ENCODE data around the gene CAMKMT.

The CAMKMT gene

DNA sequence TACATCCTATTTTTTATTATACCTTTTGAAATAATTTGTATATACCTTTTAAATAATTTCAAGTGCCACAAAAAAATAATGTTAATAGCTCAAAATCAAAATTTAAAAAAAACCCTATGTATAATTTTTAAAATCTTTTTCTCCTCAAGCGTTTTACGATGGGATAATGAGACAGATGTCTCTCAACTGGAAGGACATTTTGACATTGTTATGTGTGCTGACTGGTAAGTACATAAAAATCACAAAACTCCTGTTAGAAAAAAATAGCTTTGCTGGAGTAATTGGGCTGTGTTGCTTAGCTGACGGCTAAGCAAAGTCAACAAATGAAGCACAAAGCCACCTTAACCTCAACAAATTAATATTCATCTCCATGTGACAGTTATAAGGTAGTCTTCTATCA lies 381.7 kb downstream of the CAMKMT start:
- no peak for DNase-seq (ENCODE audit: low spot score)

GRCh38 chr2:44744961-44745892 lies 383.5 kb downstream of the CAMKMT start:
- no peak for DNase-seq (ENCODE audit: low spot score)

- no peak for DNase-seq (ENCODE audit: low spot score)
These were observed 384.4 kb downstream of the CAMKMT start for GRCh38 chr2:44745922-44746766.

DNA sequence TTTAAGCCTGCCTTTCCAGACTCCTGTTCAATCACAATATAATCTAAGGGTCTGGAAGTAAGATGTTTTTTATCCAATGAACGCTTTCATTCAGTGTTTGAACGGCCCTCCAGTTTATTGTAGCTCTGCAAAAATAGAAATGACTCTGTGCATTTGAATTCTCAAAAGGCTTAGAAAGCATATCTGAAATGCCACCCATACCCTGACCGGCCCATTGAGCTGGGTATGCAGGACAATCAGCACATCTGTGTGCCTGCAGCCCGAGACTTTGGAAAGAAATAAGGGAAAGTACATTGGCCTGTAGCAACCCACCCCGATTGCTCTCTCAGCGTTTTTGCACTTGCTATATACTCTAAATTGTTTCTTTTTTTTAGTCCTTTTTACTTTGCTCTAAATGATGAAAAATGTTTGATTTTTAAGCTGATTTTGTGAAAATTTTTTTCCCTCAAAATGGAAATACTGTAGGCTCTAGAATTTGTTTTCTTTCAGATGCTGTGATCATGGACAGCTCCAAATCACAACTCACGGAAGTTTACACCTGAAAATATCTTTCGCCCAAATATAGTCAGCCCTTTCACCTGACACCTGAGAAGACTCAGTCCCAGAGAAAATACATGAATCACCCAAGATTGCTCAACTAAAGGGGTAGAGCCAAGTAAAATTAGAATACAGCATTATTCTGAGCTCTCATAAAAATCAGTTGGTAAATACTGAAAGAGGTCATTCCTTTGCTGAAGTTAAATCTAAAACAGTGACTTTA lies 385.3 kb downstream of the CAMKMT start:
- DNase-seq (ENCODE audit: low spot score), result no peak

GRCh38 chr2:44747794-44748193 lies 386.0 kb downstream of the CAMKMT start:
- no peak for DNase-seq (ENCODE audit: low spot score)

DNA sequence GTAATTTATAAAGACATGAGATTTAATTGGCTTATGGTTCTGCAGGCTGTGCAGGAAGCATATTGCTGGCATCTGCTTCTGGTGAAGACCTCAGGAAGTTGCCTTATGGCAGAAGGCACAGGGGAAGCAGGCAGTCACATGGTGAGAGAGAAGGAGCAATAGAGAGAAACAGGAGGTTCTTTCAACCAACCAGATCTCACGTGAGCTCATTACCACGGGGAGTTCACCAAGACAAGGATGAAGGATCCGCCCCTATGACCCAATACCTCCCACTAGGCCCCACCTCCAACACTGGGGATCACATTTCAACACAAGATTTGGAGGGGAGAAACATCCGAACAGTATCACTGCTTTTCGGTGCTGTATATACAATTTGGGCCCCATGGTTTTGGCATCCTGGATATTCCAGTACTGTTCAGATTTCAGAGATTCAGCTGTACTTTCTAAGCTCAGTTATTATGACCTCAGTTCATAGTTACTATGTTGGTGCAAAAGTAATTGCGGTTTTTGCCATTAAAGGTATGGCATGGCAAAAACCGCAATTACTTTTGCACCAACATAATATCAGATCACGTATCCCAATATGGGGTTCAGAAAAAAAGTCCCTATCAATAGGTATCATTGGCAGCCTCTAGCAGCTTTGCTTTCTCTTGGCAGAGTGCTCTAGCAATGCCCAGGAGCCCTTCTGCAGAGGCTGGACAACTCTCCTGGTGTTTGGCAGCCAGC lies 390.2 kb downstream of the CAMKMT start:
- no peak for DNase-seq (ENCODE audit: low spot score)

- DNase-seq (ENCODE audit: low spot score), result no peak
These were observed 391.0 kb downstream of the CAMKMT start for GRCh38 chr2:44752761-44753160.

- no peak for DNase-seq (ENCODE audit: low spot score)
These were observed 392.0 kb downstream of the CAMKMT start for GRCh38 chr2:44753552-44754285.

- DNase-seq (ENCODE audit: low spot score), result no peak
These were observed 396.8 kb downstream of the CAMKMT start for GRCh38 chr2:44758591-44758990.

DNA sequence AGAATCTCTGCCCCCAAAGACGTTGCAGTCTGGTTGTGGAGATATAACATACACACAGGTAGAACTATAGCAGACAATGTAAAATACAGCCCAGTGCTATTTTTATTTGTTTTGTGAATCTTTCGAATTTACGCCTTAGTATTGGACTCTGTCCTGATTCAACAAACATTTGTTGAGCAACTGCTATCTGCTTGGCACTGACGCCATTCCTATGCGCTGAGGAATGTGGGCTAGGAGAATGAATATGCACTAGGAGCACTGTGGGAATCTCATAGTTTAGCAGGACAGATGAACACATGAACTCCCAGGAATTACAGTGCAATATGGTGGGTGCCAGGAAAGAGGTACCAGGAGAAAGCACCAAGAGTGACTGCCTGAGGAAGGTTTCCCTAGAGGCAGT lies 398.1 kb downstream of the CAMKMT start:
- no peak for DNase-seq (ENCODE audit: low spot score)

GRCh38 chr2:44763275-44763782 lies 401.6 kb downstream of the CAMKMT start:
- no peak for DNase-seq (ENCODE audit: low spot score)

- DNase-seq (ENCODE audit: low spot score), result no peak
These were observed 404.5 kb downstream of the CAMKMT start for GRCh38 chr2:44766220-44766619.

DNA sequence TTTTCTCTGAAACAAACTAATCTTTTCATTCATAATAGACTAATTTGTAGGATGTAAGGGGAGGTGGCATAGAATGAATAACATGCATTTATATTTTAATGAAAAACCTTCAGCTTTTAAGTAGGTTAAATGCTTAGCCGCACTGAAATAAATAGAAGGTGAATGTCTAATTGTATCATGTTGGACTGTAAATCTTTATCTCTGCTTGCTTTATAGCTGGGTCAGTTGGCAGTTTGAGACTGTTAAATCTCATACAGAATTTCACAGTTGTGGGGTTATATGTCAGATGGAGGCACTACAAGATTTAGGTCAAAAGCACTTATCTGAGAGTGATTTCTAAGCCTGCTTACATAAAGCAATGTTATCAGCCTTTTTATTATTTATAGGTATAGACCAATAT lies 405.0 kb downstream of the CAMKMT start:
- no peak for DNase-seq (ENCODE audit: low spot score)

- no peak for DNase-seq (ENCODE audit: low spot score)
These were observed 405.9 kb downstream of the CAMKMT start for GRCh38 chr2:44767691-44768090.

DNA sequence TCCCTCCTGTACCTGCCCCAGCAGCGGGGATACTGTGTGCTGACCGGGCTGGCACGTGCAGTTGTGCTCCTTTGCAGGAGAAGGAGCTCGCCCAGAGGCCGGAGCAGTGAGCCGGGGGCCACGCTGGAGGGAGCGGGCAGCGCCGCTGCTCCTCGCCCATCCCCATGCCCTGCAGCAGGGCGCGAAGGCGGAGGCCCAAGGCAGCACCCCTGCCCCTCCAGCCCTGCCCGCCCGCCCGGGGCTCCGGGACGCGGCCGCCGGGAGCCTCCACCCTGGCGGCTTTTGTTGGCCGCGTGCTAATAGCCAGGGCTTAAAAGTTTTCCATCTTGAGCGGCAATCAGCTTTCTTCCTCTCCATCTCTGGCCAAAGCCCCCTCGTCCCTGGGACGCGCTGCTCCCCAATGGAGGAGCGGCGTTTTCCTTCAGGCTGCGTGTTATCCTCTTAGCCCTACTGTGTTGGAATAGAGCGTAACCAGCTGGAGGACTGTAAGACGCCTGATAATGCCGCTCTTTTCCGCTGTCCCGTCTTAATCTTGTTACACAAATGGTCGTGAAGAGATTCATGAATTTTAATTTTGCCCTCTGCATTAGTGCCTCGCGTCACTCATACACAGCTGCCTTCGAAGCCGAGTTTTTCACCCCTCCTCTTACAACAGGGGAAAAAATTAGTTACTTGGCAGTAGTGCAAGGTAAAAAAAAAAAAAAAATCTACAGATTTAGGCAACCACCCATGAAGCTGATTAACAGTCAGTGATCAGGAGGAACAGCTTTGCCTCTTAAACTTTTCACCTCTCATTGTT lies 406.9 kb downstream of the CAMKMT start:
- no peak for DNase-seq (ENCODE audit: low spot score)

DNA sequence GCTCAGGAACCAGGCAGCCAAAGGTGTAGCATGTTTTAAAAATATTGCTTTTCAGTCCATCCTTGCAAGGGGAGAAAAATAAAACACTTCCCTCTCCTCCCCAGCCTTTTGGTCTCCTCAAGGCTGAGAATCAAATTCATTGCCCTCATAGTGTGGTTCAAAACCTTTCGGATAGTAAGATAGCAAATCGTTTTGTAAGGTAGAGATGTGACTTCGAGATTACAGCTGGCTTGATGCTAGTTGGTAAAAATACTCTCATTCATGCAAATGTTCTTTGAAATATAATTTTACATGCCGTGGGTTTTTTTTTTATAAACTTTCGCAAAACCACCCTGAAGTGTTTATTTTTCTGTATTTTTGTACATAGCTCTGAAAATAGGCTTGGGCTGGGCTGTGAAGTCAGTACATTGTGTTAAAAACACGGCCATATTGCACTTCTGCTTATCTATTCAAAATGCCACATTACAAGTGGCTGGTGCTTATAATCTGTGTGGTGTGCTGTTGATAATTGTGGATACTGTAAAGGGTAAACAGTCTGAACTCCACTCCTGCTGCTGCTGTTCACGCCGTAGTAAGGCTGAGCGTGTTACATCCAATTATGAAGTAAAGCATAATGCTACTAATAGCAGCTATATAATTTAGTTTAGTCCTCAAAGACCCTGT lies 407.7 kb downstream of the CAMKMT start:
- no peak for DNase-seq (ENCODE audit: low spot score)

- DNase-seq (ENCODE audit: low spot score), result no peak
These were observed 408.8 kb downstream of the CAMKMT start for GRCh38 chr2:44770221-44771195.

DNA sequence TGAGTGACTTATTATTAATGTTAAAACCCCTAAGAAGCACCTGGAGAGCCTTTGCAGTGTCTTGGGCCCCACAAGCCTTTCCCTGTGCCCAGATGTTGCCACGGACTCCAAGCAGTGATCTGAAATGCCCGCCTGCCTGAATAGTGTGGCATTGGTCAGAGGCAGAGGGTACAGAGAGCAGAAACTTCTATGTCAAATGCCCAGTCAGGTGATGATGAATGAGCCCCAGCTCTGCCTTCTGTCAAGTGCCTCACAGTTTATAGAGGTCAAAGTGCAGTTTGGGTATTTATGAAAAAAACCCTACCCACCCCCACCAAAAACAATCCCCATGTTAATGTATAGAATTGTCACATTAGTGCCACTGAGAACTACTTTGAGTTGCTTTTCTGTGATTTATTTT lies 409.8 kb downstream of the CAMKMT start:
- no peak for DNase-seq (ENCODE audit: low spot score)
